ENCODE measurements around the gene TBCB.

DNA sequence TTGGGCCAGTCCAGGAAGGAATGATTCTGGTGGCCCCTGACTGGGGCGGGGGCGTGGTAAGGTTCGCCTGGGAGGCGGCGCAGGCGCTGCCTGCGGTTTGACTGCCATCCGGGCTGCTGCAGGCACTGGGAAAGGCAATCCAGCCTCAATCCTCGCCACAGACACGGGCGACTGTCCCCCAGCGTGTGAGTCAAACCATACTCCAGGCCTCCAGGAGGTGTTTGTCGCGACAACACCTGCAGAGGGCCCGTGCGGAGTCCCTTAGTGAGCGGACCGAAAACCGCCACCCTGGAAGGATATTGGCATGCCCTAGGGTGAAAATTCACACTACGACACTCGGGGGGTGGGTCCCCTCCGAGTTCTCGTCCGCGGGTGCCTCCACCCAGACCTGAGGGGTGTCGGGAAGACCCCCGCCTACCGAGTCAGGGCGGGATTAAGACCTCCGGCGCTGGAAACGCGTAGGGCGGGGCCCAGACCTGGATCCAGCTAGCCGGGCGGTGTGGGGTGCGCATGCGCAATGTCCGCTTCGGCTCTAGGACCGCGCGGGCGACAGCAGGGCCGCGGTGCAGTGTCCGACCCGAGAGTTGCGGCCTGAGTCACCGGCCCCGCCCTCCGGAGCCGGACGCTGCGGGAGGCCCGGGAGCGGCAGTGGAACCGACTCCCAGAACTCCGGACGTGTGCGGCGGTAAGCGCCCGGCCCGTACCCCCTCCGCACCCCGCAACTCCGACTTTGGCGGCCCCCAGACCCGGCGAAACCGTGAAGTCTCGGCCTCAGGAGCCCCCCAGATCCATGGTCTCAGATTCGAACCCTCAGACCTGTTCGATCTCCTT is 24.4 kb downstream of the TBCB start, which contains the start of gene CAPNS1:
- TF ChIP-seq EZH2 (IDR thresholded peaks at IDR 0.05; ENCODE audit: insufficient read depth, poor library complexity, severe bottlenecking) (no peak), EZH2phosphoT487 (IDR thresholded peaks at IDR 0.05; ENCODE audit: insufficient read depth, low read depth) (no peak)

Data from GM23248 (cell line).